Measurements from ENCODE around the gene PTPN1.
"Not testable (repeated sequence)": the region's sequence is repeated elsewhere in the genome, so short reads cannot be mapped to it uniquely, and the experiment has no call there.

Gene PTPN1

GRCh38 chr20:50596694-50597021 lies 86.5 kb downstream of the PTPN1 start:
- TF ChIP-seq CTCF (IDR thresholded peaks at IDR 0.05; ENCODE audit: low read length, missing control alignments) = no peak
- no peak for DNase-seq (ENCODE audit: low read depth)
- H3K4me3 ChIP-seq (replicated peaks; ENCODE audit: low read depth, low read length) = no peak overlapping the region

- TF ChIP-seq CTCF (IDR thresholded peaks at IDR 0.05; ENCODE audit: low read length, missing control alignments) = no peak
- H3K4me3 ChIP-seq (replicated peaks; ENCODE audit: low read depth, low read length) = no peak overlapping the region
- DNase-seq (ENCODE audit: low read depth) = no peak
Measured at GRCh38 chr20:50597406-50597969, 87.3 kb downstream of the PTPN1 start.

- no peak for DNase-seq (ENCODE audit: low read depth)
- TF ChIP-seq CTCF (IDR thresholded peaks at IDR 0.05; ENCODE audit: low read length, missing control alignments) = no peak
- H3K4me3 ChIP-seq (replicated peaks; ENCODE audit: low read depth, low read length) = no peak overlapping the region
Measured at GRCh38 chr20:50598074-50598473, 87.9 kb downstream of the PTPN1 start.

GRCh38 chr20:50598768-50599167 lies 88.6 kb downstream of the PTPN1 start:
- not testable (repeated sequence) for DNase-seq (ENCODE audit: low read depth); H3K4me3 ChIP-seq (replicated peaks; ENCODE audit: low read depth, low read length)

GRCh38 chr20:50600281-50600895 lies 90.2 kb downstream of the PTPN1 start:
- no peak overlapping the region for H3K4me3 ChIP-seq (replicated peaks; ENCODE audit: low read depth, low read length)
- DNase-seq (ENCODE audit: low read depth) = no peak
- no peak for TF ChIP-seq CTCF (IDR thresholded peaks at IDR 0.05; ENCODE audit: low read length, missing control alignments)

GRCh38 chr20:50601511-50602431 lies 91.6 kb downstream of the PTPN1 start:
- no peak overlapping the region for H3K4me3 ChIP-seq (replicated peaks; ENCODE audit: low read depth, low read length)
- no peak for DNase-seq (ENCODE audit: low read depth)
- TF ChIP-seq CTCF (IDR thresholded peaks at IDR 0.05; ENCODE audit: low read length, missing control alignments) = no peak

GRCh38 chr20:50602432-50603088 lies 92.4 kb downstream of the PTPN1 start:
- no peak for DNase-seq (ENCODE audit: low read depth)
- no peak for TF ChIP-seq CTCF (IDR thresholded peaks at IDR 0.05; ENCODE audit: low read length, missing control alignments)
- no peak overlapping the region for H3K4me3 ChIP-seq (replicated peaks; ENCODE audit: low read depth, low read length)

All from fibroblast of pulmonary artery (primary cell).